ENCODE data around the gene PBX3.

GRCh38 chr9:125913551-125913950 lies 166.4 kb downstream of the PBX3 start:
- TF ChIP-seq, protein P1, sequence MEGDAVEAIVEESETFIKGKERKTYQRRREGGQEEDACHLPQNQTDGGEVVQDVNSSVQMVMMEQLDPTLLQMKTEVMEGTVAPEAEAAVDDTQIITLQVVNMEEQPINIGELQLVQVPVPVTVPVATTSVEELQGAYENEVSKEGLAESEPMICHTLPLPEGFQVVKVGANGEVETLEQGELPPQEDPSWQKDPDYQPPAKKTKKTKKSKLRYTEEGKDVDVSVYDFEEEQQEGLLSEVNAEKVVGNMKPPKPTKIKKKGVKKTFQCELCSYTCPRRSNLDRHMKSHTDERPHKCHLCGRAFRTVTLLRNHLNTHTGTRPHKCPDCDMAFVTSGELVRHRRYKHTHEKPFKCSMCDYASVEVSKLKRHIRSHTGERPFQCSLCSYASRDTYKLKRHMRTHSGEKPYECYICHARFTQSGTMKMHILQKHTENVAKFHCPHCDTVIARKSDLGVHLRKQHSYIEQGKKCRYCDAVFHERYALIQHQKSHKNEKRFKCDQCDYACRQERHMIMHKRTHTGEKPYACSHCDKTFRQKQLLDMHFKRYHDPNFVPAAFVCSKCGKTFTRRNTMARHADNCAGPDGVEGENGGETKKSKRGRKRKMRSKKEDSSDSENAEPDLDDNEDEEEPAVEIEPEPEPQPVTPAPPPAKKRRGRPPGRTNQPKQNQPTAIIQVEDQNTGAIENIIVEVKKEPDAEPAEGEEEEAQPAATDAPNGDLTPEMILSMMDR (IDR thresholded peaks at IDR 0.05): no peak
- TF ChIP-seq POLR2A (IDR thresholded peaks at IDR 0.05): no peak
